Nephron progenitor cell (in vitro differentiated cells): Measurements from ENCODE around the gene OR10P1.

Experiments
- DNase-seq: peaks from one replicate; pipeline ENCODE4 v3.0.0; 2021
- H3K27ac Mint-ChIP-seq: 2 replicates; pipeline ENCODE4 v1.8.0; 2021; ENCODE audit warnings: mild to moderate bottlenecking, moderate library complexity, mixed read lengths
- H3K27me3 Mint-ChIP-seq: 2 replicates; pipeline ENCODE4 v1.8.0; 2021; ENCODE audit warnings: mild to moderate bottlenecking, low read depth, mixed read lengths; ENCODE audit not compliant: poor library complexity
- H3K36me3 Mint-ChIP-seq: 2 replicates; pipeline ENCODE4 v1.8.0; 2021; ENCODE audit warnings: low read depth, mixed read lengths
- H3K4me1 Mint-ChIP-seq: 2 replicates; pipeline ENCODE4 v1.8.0; 2021; ENCODE audit warnings: mixed read lengths
- H3K4me3 Mint-ChIP-seq: 2 replicates; pipeline ENCODE4 v1.8.0; 2021; ENCODE audit warnings: mild to moderate bottlenecking, moderate library complexity, mixed read lengths
- H3K9me3 Mint-ChIP-seq: 2 replicates; pipeline ENCODE4 v1.8.0; 2021; ENCODE audit warnings: mild to moderate bottlenecking, moderate library complexity, mixed read lengths
- TF ChIP-seq, protein P1 (sequence below): fragments of 200-600 bp; sonication (generic); IDR thresholded peaks from 2 replicates; pipeline ENCODE4 v1.5.0; 2021; ENCODE audit warnings: antibody characterized with exemption

Gene OR10P1

GRCh38 chr12:55653031-55653430 lies 16.3 kb downstream of the OR10P1 start:
- Mint-ChIP-seq H3K9me3 (peaks cover 27% of the 10 kb centered on the region), H3K4me3 (no peak overlapping the region), H3K4me1 (no peaks in the 10 kb centered on the region), H3K36me3 (no peaks in the 10 kb centered on the region), H3K27ac (no peak overlapping the region), H3K27me3 (peaks cover 18% of the 10 kb centered on the region)
- DNase-seq, result no peak
- TF ChIP-seq, protein P1, sequence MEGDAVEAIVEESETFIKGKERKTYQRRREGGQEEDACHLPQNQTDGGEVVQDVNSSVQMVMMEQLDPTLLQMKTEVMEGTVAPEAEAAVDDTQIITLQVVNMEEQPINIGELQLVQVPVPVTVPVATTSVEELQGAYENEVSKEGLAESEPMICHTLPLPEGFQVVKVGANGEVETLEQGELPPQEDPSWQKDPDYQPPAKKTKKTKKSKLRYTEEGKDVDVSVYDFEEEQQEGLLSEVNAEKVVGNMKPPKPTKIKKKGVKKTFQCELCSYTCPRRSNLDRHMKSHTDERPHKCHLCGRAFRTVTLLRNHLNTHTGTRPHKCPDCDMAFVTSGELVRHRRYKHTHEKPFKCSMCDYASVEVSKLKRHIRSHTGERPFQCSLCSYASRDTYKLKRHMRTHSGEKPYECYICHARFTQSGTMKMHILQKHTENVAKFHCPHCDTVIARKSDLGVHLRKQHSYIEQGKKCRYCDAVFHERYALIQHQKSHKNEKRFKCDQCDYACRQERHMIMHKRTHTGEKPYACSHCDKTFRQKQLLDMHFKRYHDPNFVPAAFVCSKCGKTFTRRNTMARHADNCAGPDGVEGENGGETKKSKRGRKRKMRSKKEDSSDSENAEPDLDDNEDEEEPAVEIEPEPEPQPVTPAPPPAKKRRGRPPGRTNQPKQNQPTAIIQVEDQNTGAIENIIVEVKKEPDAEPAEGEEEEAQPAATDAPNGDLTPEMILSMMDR, result no peak

DNA sequence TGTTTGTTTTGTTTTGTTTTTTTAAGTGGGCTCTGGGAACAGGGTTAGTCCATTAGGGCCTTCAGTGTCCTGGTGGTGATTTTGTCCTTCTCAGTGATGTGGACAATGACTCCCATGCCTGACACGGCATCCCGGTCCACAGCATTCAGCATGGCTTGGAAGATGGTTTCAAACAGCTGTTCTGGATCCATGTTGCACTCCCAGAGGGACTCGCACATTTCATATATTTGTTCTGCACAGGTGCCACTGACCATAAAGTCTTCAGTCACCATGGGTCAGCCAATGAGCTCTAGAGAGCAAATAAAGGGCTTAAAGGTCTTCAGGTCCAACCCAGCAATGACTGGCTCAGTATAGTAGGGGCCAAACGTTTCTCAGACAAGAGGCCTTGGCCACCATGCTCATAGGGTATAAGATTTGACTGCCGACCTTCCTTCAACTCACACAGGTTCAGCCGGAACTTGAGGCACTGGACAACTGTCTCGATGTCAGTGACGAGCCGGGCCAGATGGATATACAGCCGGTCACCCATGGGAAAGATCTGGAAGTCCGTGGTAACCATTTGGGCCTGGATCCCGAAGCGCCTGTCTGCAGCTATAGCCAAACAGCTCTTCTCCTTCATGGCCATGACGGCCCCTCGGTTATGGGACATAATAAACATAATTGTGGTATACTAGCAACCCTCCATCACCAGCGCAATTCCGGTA lies 18.0 kb downstream of the OR10P1 start:
- DNase-seq, result no peak
- TF ChIP-seq, protein P1, result no peak

GRCh38 chr12:55657212-55657611 lies 20.5 kb downstream of the OR10P1 start:
- TF ChIP-seq, protein P1, result no peak
- no peaks in the 10 kb centered on the region for H3K36me3 Mint-ChIP-seq
- no peak overlapping the region for H3K27ac Mint-ChIP-seq
- no peak overlapping the region for H3K4me3 Mint-ChIP-seq
- DNase-seq, result no peak
- H3K9me3 Mint-ChIP-seq, result no peaks in the 10 kb centered on the region
- H3K27me3 Mint-ChIP-seq, result peaks cover 32% of the 10 kb centered on the region
- no peaks in the 10 kb centered on the region for H3K4me1 Mint-ChIP-seq

More for the DNA sequence above, 18.0 kb downstream of the OR10P1 start:
- Mint-ChIP-seq H3K27ac (no peak overlapping the region), H3K4me3 (no peak overlapping the region), H3K27me3 (peaks cover 28% of the 10 kb centered on the region), H3K9me3 (peaks cover 11% of the 10 kb centered on the region), H3K36me3 (no peaks in the 10 kb centered on the region), H3K4me1 (no peaks in the 10 kb centered on the region)

DNA sequence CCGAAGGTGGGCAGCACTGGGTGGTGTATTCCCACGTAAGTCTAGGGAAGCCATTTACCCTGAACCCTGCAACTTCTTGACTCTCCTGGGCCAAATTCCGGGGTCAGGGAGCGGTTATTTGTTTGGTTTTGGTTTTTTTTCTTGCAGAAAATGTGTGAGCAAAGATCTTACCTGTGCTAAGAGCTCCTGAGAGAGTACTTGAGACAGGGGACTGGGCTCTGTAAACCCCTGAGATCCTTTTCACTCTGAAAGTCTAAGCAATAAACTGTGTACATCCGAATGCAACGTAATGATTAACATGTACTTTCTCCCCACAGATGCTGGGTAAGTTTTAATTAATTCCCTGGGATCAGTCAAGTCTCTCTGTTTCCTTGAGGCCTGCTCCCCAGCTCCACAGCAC lies 21.5 kb downstream of the OR10P1 start:
- no peaks in the 10 kb centered on the region for H3K4me1 Mint-ChIP-seq
- DNase-seq, result no peak

GRCh38 chr12:55658635-55659391 lies 22.1 kb downstream of the OR10P1 start:
- DNase-seq, result no peak
- H3K27me3 Mint-ChIP-seq, result peaks cover 32% of the 10 kb centered on the region
- no peaks in the 10 kb centered on the region for H3K9me3 Mint-ChIP-seq
- H3K4me3 Mint-ChIP-seq, result no peak overlapping the region
- no peaks in the 10 kb centered on the region for H3K36me3 Mint-ChIP-seq
- no peaks in the 10 kb centered on the region for H3K4me1 Mint-ChIP-seq
- no peak overlapping the region for H3K27ac Mint-ChIP-seq
- TF ChIP-seq, protein P1, result no peak

More for the DNA sequence above, 21.5 kb downstream of the OR10P1 start:
- Mint-ChIP-seq H3K27me3 (peaks cover 32% of the 10 kb centered on the region), H3K27ac (no peak overlapping the region), H3K4me3 (no peak overlapping the region), H3K36me3 (no peaks in the 10 kb centered on the region), H3K9me3 (no peaks in the 10 kb centered on the region)
- TF ChIP-seq, protein P1, result no peak
